ENCODE results near the gene PRKAG3.

The PRKAG3 gene

GRCh38 chr2:218837495-218837894 is 5.9 kb upstream of the PRKAG3 start:
- no peak for DNase-seq

DNA sequence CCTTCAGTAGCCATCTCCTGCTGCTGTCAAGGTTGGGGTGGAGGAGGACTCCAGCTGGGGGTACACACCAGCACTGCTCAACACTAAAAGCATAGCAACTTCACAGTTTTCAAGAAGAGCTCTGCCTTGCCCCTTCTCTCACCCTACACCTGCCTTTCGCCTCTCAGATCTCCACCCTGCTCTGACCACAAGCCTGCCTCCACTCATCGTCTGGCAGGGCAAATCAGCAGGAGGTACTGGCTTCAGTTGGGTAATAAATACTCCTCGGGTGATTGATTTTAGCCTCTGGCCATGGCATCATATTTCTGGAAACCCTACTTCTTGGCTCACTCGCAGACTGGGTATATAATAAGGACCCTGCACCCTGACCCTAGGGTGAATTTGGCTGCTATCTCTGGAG is 3.1 kb upstream of the PRKAG3 start:
- no peak for DNase-seq

GRCh38 chr2:218833023-218833609 is 1.5 kb upstream of the PRKAG3 start:
- DNase-seq = no peak

- no peak for DNase-seq
Measured at GRCh38 chr2:218832520-218832919, 917 bp upstream of the PRKAG3 start.

GRCh38 chr2:218832081-218832480 is 478 bp upstream of the PRKAG3 start:
- no peak for DNase-seq

DNA sequence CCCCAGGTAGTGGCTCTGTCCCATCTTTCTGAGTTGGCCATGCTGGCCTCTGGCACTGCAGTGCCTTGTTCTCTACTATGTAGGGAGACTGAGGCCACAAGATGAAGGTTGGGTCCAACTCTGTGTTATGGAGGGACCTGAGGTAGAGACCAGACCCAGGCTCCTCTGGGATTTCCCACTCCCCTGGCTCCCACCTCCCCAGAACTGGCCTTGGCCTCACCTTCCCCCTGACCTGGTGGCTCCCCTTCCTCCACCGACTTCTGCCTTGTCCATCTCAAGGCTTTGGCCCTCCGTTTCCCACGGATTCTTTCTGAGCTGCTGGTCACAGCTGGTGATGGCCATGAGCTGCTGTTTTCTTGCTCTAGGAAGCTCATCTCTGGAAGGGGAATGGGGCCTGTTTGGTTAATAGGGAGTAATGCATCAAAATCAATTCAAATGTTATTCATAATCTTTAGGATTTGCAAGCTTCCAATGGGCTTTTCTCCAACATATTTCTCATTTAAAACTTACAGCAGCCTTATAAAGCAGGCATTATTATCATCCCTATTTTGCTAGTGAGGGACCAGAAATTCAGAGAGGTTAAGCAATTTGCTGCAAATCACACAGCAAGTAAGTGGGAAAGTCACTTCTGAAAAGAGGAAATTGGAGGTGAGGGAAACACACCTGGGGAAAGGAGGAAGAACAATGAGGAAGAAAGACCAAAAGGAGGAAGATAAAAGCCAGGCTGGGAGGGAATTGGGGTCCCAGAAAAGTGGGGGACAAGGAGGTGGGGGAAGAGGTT is 887 bp downstream of the PRKAG3 start:
- no peak for DNase-seq

- DNase-seq = no peak
Measured at GRCh38 chr2:218829868-218830451, 1.6 kb downstream of the PRKAG3 start.

DNA sequence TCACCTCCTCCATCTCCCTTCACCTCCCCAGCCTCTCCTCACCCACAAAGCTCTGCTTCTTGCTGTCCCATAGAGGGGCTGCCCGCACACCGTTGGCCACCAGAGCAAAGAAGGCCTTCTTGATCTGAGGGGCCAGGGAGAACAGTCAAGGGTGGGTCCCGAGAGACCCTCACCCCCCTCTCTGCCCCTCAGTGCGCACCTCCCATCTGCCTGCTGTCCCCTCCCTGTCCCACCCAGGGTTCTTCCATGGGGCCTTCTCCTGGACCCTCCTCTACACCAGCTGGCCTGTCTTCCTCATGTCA is 3.2 kb downstream of the PRKAG3 start:
- DNase-seq = no peak

- DNase-seq = no peak
Measured at GRCh38 chr2:218827701-218828476, 3.7 kb downstream of the PRKAG3 start.

GRCh38 chr2:218826791-218827190 is 4.8 kb downstream of the PRKAG3 start:
- DNase-seq = no peak

GRCh38 chr2:218824004-218824403 is 7.6 kb downstream of the PRKAG3 start:
- DNase-seq = no peak

DNA sequence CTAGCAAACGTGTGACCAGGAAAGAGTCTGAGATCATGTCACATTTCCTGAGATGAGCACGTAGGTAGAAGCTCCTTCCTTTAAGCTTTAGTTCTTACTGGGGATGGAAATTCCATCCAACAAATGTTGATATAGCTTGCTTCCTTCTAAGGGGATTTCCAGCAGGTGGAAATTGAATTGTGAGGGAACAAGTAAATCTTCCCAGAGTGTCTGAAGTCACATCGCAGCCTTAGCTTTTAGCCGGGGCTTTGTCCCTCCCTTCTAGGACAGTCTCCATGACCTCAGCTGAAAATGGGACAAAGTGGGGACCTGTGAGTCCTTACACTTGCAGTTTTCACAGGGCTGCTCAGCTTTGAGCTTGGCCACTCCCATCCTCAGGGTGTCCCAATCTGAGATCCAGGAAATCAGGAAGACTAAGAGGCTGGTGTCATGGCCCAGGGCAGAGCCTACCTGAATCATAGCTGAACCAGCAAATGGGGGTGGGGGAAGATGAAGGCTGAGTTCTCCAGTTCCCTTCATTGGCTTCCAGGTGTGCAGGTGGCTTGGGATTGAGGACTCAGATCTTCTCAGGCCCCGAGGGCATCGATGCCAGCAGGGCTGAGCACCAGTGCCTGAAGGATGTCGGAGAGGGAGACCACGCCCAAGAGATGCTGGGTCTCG is 8.3 kb downstream of the PRKAG3 start:
- no peak for DNase-seq

- no peak for DNase-seq
Measured at GRCh38 chr2:218822622-218823021, 9.0 kb downstream of the PRKAG3 start.

DNA sequence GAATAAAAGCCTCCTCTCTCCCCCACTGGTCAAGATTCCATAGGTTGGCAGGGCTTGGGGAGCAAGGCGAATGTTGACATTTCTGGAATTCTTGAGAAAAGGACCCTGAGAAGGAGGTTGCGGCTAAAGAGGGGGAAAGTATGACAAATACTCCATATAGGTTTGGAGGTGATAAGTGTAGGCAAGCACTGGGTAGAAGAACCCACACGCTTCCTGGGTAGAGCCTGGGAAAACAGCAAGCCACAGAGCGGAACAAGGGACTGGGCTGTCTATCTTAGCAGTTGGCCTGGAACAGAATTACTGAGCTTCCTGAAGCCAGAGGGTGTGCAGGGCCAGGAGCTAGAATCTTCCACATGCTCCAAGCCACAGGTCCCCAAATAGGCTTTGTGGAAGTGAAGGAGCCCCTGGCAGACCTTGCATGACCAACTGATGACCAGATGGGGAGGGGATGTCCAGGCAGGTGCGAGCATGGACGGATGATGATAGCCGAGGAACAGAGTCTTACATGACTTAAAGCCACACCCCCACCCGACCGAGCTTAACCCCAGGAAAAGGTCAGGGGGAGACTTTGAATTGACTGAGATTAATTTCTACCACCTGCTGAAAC is 9.9 kb downstream of the PRKAG3 start:
- no peak for DNase-seq

GRCh38 chr2:218820746-218821369 is 10.7 kb downstream of the PRKAG3 start:
- no peak for DNase-seq

DNA sequence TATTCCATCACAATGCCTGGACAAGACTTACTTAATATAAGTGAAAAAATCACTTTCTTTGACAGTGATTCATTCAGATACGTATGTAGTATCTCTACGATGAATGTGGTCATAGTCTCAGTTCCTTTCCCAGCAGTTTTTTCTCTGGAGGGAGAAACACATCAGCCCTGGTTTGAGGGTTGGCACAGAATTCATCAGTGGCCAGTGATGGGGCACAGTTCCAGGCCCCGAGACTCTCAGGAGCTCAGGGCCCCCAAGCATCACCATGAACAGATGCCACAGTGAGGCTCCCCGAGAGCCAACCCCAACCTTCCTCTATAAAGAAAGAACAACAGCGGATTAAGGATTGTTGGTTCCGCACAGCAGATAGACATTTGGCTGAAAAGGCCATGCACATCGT is 12.5 kb downstream of the PRKAG3 start:
- DNase-seq = no peak

- no peak for DNase-seq
Measured at GRCh38 chr2:218816561-218817011, 15.0 kb downstream of the PRKAG3 start.

DNA sequence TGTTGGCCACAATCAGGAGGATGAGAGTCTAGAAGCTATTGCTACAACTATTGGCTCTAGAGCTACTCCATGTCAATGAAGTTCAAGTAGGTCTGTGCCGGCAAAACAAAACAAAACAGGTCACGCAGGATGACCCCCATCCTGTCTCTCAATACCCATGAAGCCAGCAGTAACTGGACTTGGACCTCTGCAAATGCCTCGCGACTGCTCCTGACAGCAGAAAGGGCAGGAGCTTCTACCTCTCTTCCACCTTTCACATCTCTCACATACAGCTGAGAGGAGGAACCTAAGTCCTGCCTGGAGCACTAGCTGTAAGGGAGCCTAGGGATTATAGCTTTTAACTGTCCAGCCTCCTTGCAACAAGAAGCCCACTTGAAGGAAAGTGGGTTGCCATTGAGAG is 16.0 kb downstream of the PRKAG3 start:
- no peak for DNase-seq

DNA sequence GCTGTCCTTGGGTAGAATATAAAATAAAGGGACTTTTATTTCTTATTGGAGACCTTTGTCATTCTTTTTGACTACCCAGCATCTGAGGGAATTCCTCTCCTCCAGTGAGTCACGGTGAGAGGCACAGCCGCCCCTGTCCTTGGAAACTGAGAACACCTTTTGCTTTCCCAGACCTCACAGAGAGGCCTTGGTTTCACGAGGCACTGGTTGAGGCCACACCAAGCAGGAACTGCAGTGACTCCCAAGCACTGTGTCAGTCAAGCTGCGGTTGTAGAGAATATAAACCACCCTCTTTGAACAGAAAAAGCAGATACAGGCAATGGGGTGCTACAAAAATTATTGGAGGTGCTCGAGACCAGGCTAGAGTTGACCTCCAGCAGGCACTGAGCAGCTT is 16.4 kb downstream of the PRKAG3 start:
- DNase-seq = no peak

GRCh38 chr2:218814540-218815243 is 16.9 kb downstream of the PRKAG3 start:
- DNase-seq = no peak

DNA sequence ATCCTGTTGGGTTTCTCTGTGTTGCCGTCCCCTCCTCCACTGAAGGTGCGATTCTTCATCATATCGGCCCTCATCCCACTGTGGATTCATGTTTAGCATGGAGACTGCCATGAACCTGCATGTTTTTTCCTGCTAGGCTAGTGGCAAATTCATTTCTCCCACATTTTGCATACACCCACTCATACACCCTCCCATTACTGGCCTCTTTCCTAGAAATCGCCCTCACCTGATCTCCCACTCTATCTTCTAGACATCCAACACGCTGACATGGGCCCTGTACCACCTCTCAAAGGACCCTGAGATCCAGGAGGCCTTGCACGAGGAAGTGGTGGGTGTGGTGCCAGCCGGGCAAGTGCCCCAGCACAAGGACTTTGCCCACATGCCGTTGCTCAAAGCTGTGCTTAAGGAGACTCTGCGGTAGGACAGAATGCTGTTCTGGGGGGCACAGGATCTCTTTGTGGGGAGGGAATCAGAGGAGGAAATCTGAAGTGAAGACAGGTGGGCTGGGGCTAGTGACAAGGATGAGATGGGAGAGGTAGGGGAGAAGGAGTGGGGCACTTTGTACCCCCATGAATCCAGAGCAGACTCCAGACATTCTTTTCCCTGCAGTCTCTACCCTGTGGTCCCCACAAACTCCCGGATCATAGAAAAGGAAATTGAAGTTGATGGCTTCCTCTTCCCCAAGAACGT is 17.7 kb downstream of the PRKAG3 start:
- DNase-seq = no peak
